Neural progenitor cell (in vitro differentiated cells): Measurements from ENCODE around the gene PEAK1.

ENCODE experiments used
- CTCF ChIP-seq: fragments of 200-600 bp; sonication (generic); IDR thresholded peaks from 2 replicates; pipeline ENCODE4 v1.5.1; 2017; ENCODE audit warnings: antibody characterized with exemption, mild to moderate bottlenecking
- EZH2phosphoT487 ChIP-seq: fragments of 200-600 bp; sonication (generic); IDR thresholded peaks from 2 replicates; pipeline ENCODE4 v1.6.1; 2017; ENCODE audit warnings: antibody characterized with exemption

- TF ChIP-seq EZH2phosphoT487 (no peak), CTCF (no peak)
Observed at GRCh38 chr15:77349666-77350065, 70.2 kb downstream of the PEAK1 start.
